Uterus (tissue), 2 donors: ENCODE data around the gene SLC28A2.

Experiments
- CTCF ChIP-seq, 4 experiments: fragments of 200-600 bp in 2 of 4; fragments of 450-650 bp in 2 of 4; sonication (generic) in 2 of 4; IDR thresholded peaks; one replicate each; pipeline ENCODE4 v1.5.1; 2016 to 2019; ENCODE audit warnings: antibody characterized with exemption in 4 of 4, mild to moderate bottlenecking in 2 of 4, moderate library complexity in 1 of 4
- POLR2A ChIP-seq, 2 donors: fragments of 450-650 bp; IDR thresholded peaks; one replicate each; pipeline ENCODE4 v1.6.1; 2016; ENCODE audit warnings: antibody characterized with exemption in 2 of 2, mild to moderate bottlenecking in 1 of 2, moderate library complexity in 1 of 2

DNA sequence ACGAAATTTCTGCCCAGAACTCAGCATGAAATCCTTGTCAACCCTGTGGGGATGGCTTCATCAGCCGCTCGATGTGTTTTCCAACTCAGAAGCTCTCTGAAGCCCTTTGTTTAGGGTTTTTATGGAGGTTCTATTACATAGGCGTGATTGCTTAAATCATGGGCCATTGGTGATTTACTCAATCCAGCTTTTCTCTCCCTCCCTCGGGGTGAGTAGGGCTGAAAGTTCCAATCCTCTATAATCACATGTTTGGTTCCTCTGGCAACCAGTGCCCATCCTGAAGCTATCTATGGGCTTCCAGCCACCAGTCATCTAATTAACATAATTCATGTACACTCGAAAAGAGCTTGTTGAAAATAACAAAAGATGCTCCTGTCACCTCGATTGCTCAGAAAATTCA, 74.7 kb downstream of the SLC28A2 start:
- no peak for TF ChIP-seq CTCF (IDR thresholded peaks at IDR 0.05)
- no peak for TF ChIP-seq POLR2A (IDR thresholded peaks at IDR 0.05)
